ENCODE data around the gene MRGPRD.

Gene MRGPRD

GRCh38 chr11:69003866-69004367, 23.1 kb upstream of the MRGPRD start:
- H3K27me3 ChIP-seq (replicated peaks), result no peaks in the 10 kb centered on the region
- H3K36me3 ChIP-seq (replicated peaks), result no peaks in the 10 kb centered on the region
- H3K4me3 ChIP-seq (ENCODE audit: low read depth, low read length), result no peak overlapping the region
- no peak for DNase-seq
- in situ Hi-C loops (cut with HindIII; ENCODE audit: low pct_ligation_motif_present, low sequenced_read_pairs), result no loop called here
- TF ChIP-seq CTCF (IDR thresholded peaks at IDR 0.05; ENCODE audit: low read depth, low read length, missing control alignments), result no peak
- no peak overlapping the region for H3K27ac ChIP-seq

- Histone ChIP-seq H3K36me3 (replicated peaks) (no peaks in the 10 kb centered on the region), H3K27me3 (replicated peaks) (no peaks in the 10 kb centered on the region), H3K27ac (no peak overlapping the region), H3K4me3 (ENCODE audit: low read depth, low read length) (no peak overlapping the region)
- no peak for DNase-seq
- in situ Hi-C loops (cut with HindIII; ENCODE audit: low pct_ligation_motif_present, low sequenced_read_pairs), result no loop called here
- TF ChIP-seq CTCF (IDR thresholded peaks at IDR 0.05; ENCODE audit: low read depth, low read length, missing control alignments), result no peak
Observed at GRCh38 chr11:69003301-69003865, 22.6 kb upstream of the MRGPRD start.

GRCh38 chr11:69002570-69003231, 21.9 kb upstream of the MRGPRD start:
- H3K36me3 ChIP-seq (replicated peaks), result no peaks in the 10 kb centered on the region
- no peak for DNase-seq
- no peaks in the 10 kb centered on the region for H3K27me3 ChIP-seq (replicated peaks)
- H3K27ac ChIP-seq, result no peak overlapping the region
- no peak overlapping the region for H3K4me3 ChIP-seq (ENCODE audit: low read depth, low read length)
- in situ Hi-C loops (cut with HindIII; ENCODE audit: low pct_ligation_motif_present, low sequenced_read_pairs), result no loop called here
- no peak for TF ChIP-seq CTCF (IDR thresholded peaks at IDR 0.05; ENCODE audit: low read depth, low read length, missing control alignments)

- Histone ChIP-seq H3K27me3 (replicated peaks) (no peaks in the 10 kb centered on the region), H3K4me3 (ENCODE audit: low read depth, low read length) (no peak overlapping the region), H3K36me3 (replicated peaks) (no peaks in the 10 kb centered on the region), H3K27ac (no peak overlapping the region)
- no peak for TF ChIP-seq CTCF (IDR thresholded peaks at IDR 0.05; ENCODE audit: low read depth, low read length, missing control alignments)
- in situ Hi-C loops (cut with HindIII; ENCODE audit: low pct_ligation_motif_present, low sequenced_read_pairs), result no loop called here
- DNase-seq, result no peak
Observed at GRCh38 chr11:69002110-69002569, 21.4 kb upstream of the MRGPRD start.

- TF ChIP-seq CTCF (IDR thresholded peaks at IDR 0.05; ENCODE audit: low read depth, low read length, missing control alignments), result no peak
- H3K27ac ChIP-seq, result no peak overlapping the region
- H3K36me3 ChIP-seq (replicated peaks), result no peaks in the 10 kb centered on the region
- no peak overlapping the region for H3K4me3 ChIP-seq (ENCODE audit: low read depth, low read length)
- no peak for DNase-seq
- in situ Hi-C loops (cut with HindIII; ENCODE audit: low pct_ligation_motif_present, low sequenced_read_pairs), result no loop called here
- no peaks in the 10 kb centered on the region for H3K27me3 ChIP-seq (replicated peaks)
Observed at GRCh38 chr11:69001243-69002081, 20.7 kb upstream of the MRGPRD start.

Measured in brain microvascular endothelial cell (primary cell).